ENCODE results near the gene CCDC121.
A peak's percentile ranks its signal among the peaks of the same experiment; 100 is the strongest.

The CCDC121 gene

GRCh38 chr2:27628767-27629709 is at the start of gene CCDC121, which contains the start of gene GPN1:
Gene CCDC121, minus strand, starts transcription at chr2:27629012. Its CDS starts 1,213 bp downstream, at chr2:27627799.
Gene GPN1, plus strand, starts transcription at chr2:27629050. Its CDS starts 9 bp downstream, at chr2:27629059.
- DNase-seq = peak; percentile 59 to 77

- peak; percentile 32 to 40 for DNase-seq
These were observed 44.1 kb upstream of the CCDC121 start for GRCh38 chr2:27672723-27673486.

GRCh38 chr2:27671235-27671634 is 42.4 kb upstream of the CCDC121 start:
- DNase-seq = no peak

GRCh38 chr2:27667446-27667845 is 38.6 kb upstream of the CCDC121 start:
- no peak for DNase-seq

GRCh38 chr2:27664622-27665363 is 36.0 kb upstream of the CCDC121 start:
- no peak for DNase-seq

GRCh38 chr2:27664154-27664574 is 35.4 kb upstream of the CCDC121 start:
- DNase-seq = no peak

GRCh38 chr2:27663285-27664153 is 34.7 kb upstream of the CCDC121 start, which contains the start of the genes SLC4A1AP and SUPT7L:
Gene SLC4A1AP, plus strand, starts transcription at chr2:27663889. Its CDS starts 26 bp downstream, at chr2:27663915.
Gene SUPT7L, minus strand, starts transcription at chr2:27663614. Its CDS starts 1,422 bp downstream, at chr2:27662192.
- DNase-seq = peak; percentile 69 to 96

GRCh38 chr2:27661371-27661770 is 32.6 kb upstream of the CCDC121 start:
- DNase-seq = no peak

- no peak for DNase-seq
These were observed 26.5 kb upstream of the CCDC121 start for GRCh38 chr2:27655155-27655951.

GRCh38 chr2:27653397-27653796 is 24.6 kb upstream of the CCDC121 start:
- DNase-seq = no peak

GRCh38 chr2:27652790-27653189 is 24.0 kb upstream of the CCDC121 start:
- no peak for DNase-seq

GRCh38 chr2:27652341-27652740 is 23.5 kb upstream of the CCDC121 start:
- DNase-seq = no peak

GRCh38 chr2:27651056-27651455 is 22.2 kb upstream of the CCDC121 start:
- DNase-seq = no peak

- DNase-seq = no peak
These were observed 18.9 kb upstream of the CCDC121 start for GRCh38 chr2:27647737-27648136.

GRCh38 chr2:27647289-27647688 is 18.5 kb upstream of the CCDC121 start:
- DNase-seq = no peak

GRCh38 chr2:27645197-27645596 is 16.4 kb upstream of the CCDC121 start:
- no peak for DNase-seq

- DNase-seq = no peak
These were observed 12.0 kb upstream of the CCDC121 start for GRCh38 chr2:27640722-27641245.

GRCh38 chr2:27638709-27639108 is 9.9 kb upstream of the CCDC121 start:
- no peak for DNase-seq

- DNase-seq = no peak
These were observed 9.3 kb upstream of the CCDC121 start for GRCh38 chr2:27638037-27638637.

- no peak for DNase-seq
These were observed 8.0 kb upstream of the CCDC121 start for GRCh38 chr2:27636766-27637165.

All from NCI-H187 (cell line).